Lower leg skin (tissue), 3 donors: Measurements from ENCODE around the gene COL8A1.

ENCODE experiments used
- CTCF ChIP-seq, 3 donors: fragments of 450-650 bp; IDR thresholded peaks; one replicate each; pipeline ENCODE4 v1.5.1; 2016; ENCODE audit warnings: antibody characterized with exemption in 3 of 3, mild to moderate bottlenecking in 3 of 3, moderate library complexity in 2 of 3
- POLR2A ChIP-seq, 2 donors: fragments of 450-650 bp; IDR thresholded peaks; one replicate each; pipeline ENCODE4 v1.6.1; 2016 to 2017; ENCODE audit warnings: antibody characterized with exemption in 2 of 2, mild to moderate bottlenecking in 1 of 2, moderate library complexity in 1 of 2

GRCh38 chr3:99658274-99658673, 19.9 kb downstream of the COL8A1 start:
- TF ChIP-seq CTCF (IDR thresholded peaks at IDR 0.05) (no peak), POLR2A (IDR thresholded peaks at IDR 0.05) (no peak)
